ENCODE data around the gene CRACDL. TPM values are rescaled to one million over a fixed set of nuclear protein-coding genes. Genes with fewer than 3 reads are reported as not detected.

CRACDL gene
- polyA plus RNA-seq, 1 of the 3 experiments (the other 2 are of a cell fraction) = not detected

DNA sequence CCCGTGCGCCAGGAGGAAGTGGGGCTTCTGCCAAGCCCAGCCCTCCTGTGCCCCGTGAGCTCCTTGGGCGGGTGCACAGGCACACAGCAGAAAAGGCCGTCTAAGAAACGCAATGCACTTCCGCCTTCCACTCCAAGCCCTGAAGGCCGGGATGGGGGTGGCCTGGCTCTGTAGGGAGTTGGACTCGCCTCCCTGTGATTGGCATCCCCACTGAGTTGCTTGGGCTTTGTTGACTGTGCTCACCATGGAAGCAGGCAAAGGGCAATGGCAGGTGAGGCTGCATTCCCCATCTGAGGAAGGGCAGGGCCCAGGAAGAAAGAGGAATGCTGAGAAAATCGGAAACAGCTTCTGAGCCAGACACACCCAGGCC, 66.8 kb downstream of the CRACDL start:
- ChIA-PET CTCF (no interaction called here), POLR2A (no interaction called here)
- Histone ChIP-seq H2AFZ (ENCODE audit: low read depth) (no peak overlapping the region), H3K27ac (ENCODE audit: low read depth in 2 of 2, low read length in 1 of 2) (no peak overlapping the region), H3K4me2 (no peak overlapping the region), H3K9me3 (no peaks in the 10 kb centered on the region), H3K9ac (no peak overlapping the region), H3K4me1 (ENCODE audit: control insufficient read depth in 1 of 2, insufficient read depth in 2 of 2, low read depth in 1 of 2, low read length in 1 of 2) (no peaks in the 10 kb centered on the region; a peak in 2 of 4 replicates), H3F3A (replicated peaks; ENCODE audit: insufficient read depth) (peaks cover 3% of the 10 kb centered on the region), H4K20me1 (ENCODE audit: insufficient read depth) (no peaks in the 10 kb centered on the region), H3K27me3 (ENCODE audit: insufficient read depth) (no peaks in the 10 kb centered on the region), H3K9me2 (no peaks in the 10 kb centered on the region), H3K36me3 (replicated peaks in 1 of 2; ENCODE audit: control insufficient read depth in 1 of 2, insufficient read depth in 2 of 2, low read length in 1 of 2) (no peaks in the 10 kb centered on the region), H3K4me3 (ENCODE audit: low read depth in 2 of 2, low read length in 1 of 2) (no peak overlapping the region), H3K79me2 (ENCODE audit: insufficient read depth) (no peaks in the 10 kb centered on the region)
- TF ChIP-seq CHD2 (IDR thresholded peaks at IDR 0.05; ENCODE audit: low read length, partially characterized antibody) = no peak
- TF ChIP-seq FOXM1 (IDR thresholded peaks at IDR 0.05; ENCODE audit: low read depth) = no peak
- no peak for TF ChIP-seq MXI1 (IDR thresholded peaks at IDR 0.05; ENCODE audit: low read depth, low read length)
- no peak for TF ChIP-seq TEAD4 (IDR thresholded peaks at IDR 0.05; ENCODE audit: borderline replicate concordance, insufficient read depth)
- no peak for TF ChIP-seq SMC3 (IDR thresholded peaks at IDR 0.05; ENCODE audit: low read depth, low read length)
- no peak for TF ChIP-seq EP300 (IDR thresholded peaks at IDR 0.05; ENCODE audit: borderline replicate concordance in 1 of 2, low read depth in 1 of 2, low read length in 1 of 2)
- no peak for TF ChIP-seq JUND (IDR thresholded peaks at IDR 0.05)
- TF ChIP-seq, protein P1, sequence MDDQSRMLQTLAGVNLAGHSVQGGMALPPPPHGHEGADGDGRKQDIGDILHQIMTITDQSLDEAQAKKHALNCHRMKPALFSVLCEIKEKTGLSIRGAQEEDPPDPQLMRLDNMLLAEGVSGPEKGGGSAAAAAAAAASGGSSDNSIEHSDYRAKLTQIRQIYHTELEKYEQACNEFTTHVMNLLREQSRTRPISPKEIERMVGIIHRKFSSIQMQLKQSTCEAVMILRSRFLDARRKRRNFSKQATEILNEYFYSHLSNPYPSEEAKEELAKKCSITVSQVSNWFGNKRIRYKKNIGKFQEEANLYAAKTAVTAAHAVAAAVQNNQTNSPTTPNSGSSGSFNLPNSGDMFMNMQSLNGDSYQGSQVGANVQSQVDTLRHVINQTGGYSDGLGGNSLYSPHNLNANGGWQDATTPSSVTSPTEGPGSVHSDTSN (IDR thresholded peaks at IDR 0.05) = no peak
- 86% methylated on average over 8 of the region's 10 CpGs for WGBS (ENCODE audit: low lambda C conversion rate)
- no peak for DNase-seq

DNA sequence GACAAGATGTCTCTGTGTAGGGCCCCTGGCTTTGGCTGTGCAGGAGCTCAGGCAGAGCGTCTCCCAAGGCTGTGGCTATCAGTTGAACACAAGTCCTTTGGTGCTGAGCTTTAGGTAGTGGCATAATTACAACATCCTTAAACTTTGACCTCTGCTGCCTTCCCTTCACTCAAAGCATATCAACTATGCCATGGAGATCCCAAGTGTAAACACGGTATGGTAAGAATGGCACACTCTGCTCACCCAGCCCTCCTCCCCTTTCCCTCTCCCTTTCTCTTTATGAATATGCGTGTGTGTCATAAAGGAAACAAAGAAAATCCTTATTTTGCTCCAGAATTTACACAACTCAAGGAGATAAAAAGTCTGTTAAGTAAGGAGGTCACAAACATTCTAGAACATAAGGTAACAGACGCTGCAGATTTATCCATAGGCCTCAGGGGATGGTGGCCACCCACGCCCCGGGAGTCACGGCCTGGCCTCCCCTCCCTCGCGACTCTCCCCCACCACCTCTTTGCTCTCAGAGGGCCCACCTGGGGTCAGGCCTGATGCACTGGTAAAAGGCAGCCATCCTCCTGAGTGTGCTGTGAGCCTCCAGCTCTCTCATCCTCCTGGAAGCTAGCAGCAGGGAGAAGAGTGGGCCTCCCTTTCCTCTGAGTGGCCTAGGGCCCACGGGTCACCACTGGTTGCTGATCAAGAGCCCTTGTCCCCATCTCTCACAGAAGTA, 67.3 kb downstream of the CRACDL start:
- TF ChIP-seq RAD21 (IDR thresholded peaks at IDR 0.05; ENCODE audit: low read length) (no peak), TCF12 (IDR thresholded peaks at IDR 0.05) (no peak)
- WGBS (ENCODE audit: low lambda C conversion rate) = 90% methylated on average over 10 of the region's 10 CpGs

More for the DNA sequence above, 67.3 kb downstream of the CRACDL start:
- no peak overlapping the region for H3K4me3 ChIP-seq (ENCODE audit: low read depth in 2 of 2, low read length in 1 of 2)
- H3K9me3 ChIP-seq = no peaks in the 10 kb centered on the region
- no peaks in the 10 kb centered on the region for H3K79me2 ChIP-seq (ENCODE audit: insufficient read depth)
- H3K9me2 ChIP-seq = no peaks in the 10 kb centered on the region
- POLR2A ChIA-PET = no interaction called here
- CTCF ChIA-PET = no interaction called here
- DNase-seq = no peak
- H3K9ac ChIP-seq = no peak overlapping the region
- H2AFZ ChIP-seq (ENCODE audit: low read depth) = no peak overlapping the region
- peaks cover 3% of the 10 kb centered on the region for H3F3A ChIP-seq (replicated peaks; ENCODE audit: insufficient read depth)
- no peaks in the 10 kb centered on the region for H3K36me3 ChIP-seq (replicated peaks in 1 of 2; ENCODE audit: control insufficient read depth in 1 of 2, insufficient read depth in 2 of 2, low read length in 1 of 2)
- no peaks in the 10 kb centered on the region; a peak in 2 of 4 replicates for H3K4me1 ChIP-seq (ENCODE audit: control insufficient read depth in 1 of 2, insufficient read depth in 2 of 2, low read depth in 1 of 2, low read length in 1 of 2)
- no peak overlapping the region for H3K27ac ChIP-seq (ENCODE audit: low read depth in 2 of 2, low read length in 1 of 2)
- no peak overlapping the region for H3K4me2 ChIP-seq
- no peaks in the 10 kb centered on the region for H3K27me3 ChIP-seq (ENCODE audit: insufficient read depth)
- H4K20me1 ChIP-seq (ENCODE audit: insufficient read depth) = no peaks in the 10 kb centered on the region

Measured in SK-N-SH (cell line).